Activated naive CD4-positive, alpha-beta T cell treated with anti-CD3 and anti-CD28 coated beads, Interleukin-2, amount 50 U/mL, for 16 hours (primary cell): ENCODE data around the gene ATP4B.
"Not testable (repeated sequence)": the region's sequence is repeated elsewhere in the genome, so short reads cannot be mapped to it uniquely, and the experiment has no call there.

Source experiments
- DNase-seq: peaks from one replicate; pipeline ENCODE4 v3.0.0-alpha.2; 2020

The ATP4B gene

DNA sequence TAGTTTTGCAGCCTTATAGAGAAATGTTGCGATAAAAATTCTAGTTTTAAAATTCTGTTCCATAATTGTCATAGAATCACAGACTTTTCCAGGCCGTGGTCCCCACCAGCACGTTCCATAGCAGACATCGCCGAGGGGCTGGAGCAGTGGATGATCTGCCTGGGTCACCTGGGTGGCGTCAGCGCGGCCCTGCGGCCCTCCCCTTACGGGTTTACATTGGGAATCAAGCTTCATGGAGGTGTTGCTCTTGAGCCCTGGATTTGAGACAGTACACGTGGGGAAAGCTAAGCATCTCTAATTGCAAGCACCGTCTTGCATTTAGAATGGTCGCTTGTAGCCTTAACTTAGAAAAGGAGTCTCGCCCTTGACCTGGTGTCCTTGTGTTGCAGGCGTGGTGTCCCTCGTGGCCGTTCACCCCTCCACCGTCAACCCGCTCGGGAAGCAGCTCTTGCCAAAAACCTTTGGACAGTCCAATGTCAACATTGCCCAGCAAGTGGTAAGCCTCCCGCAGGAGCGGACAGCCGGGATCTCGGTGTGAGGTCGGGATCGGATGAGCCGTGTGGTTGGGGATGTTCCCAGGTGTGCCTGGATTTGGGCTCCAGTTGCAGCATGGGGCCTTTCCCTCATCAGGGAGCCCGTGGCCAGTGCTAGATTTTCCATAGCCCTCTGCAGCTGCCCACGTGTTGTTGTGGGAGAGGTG, 35.1 kb downstream of the ATP4B start:
- no peak for DNase-seq

DNA sequence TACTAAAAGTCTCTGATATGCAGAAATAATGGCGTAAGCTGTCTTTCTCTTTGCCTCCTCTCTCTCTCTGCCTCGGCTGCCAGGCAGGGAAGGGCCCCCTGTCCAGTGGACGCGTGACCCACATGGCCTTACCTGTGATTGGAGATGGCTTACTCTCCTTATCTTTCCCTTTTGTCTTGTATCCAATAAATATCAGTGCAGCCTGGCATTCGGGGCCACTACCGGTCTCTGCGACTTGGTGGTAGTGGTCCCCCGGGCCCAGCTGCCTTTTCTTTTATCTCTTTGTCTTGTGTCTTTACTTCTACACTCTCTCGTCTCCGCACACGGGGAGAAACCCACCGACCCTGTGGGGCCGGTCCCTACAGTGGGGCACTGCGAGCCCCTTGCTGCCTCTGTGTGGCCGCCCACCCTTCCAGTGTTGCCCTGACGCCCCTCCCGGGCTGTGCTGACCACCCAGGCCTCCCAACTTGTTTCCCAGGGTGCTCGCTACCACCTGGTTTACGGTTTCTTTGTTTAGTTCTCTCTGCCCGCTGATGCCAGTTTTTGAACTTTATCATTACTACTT, 35.9 kb downstream of the ATP4B start:
- DNase-seq: not testable (repeated sequence)

DNA sequence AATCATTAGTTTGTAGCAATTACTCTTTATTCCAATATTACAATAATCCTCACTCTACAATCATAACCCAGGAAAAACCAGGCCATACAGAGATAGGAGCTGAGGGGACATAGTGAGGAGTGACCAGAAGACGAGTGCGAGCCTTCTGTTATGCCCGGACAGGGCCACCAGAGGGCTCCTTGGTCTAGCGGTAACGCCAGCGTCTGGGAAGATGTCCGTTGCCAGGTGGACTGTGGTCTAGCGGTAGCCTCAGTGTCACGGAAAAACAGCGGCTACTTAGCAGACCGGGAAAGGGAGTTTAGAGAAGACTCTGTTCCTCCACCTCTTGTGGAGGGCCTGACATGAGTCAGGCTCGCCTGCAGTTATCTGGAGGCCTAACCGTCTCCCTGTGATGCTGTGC, 36.5 kb downstream of the ATP4B start:
- DNase-seq: not testable (repeated sequence)

DNA sequence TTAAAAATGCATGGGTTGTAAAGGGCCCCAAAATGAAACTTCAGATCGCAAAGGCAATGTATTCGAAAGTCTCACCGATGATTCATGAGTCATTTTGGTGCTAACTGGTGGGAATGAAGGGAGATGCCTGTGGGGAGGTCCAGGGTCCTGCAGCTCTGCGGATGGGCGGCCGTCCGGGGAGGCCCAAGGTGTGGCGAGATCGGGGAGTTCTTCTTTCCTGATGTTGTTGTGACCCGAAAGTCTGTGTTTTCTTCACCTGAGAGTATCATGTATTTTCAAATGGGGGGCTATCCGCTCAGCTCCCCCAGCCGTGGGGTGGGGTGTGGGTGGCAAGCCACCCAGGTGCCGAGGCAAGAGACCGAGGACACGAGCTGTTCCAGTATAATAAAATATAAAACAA, 37.0 kb downstream of the ATP4B start:
- no peak for DNase-seq

DNA sequence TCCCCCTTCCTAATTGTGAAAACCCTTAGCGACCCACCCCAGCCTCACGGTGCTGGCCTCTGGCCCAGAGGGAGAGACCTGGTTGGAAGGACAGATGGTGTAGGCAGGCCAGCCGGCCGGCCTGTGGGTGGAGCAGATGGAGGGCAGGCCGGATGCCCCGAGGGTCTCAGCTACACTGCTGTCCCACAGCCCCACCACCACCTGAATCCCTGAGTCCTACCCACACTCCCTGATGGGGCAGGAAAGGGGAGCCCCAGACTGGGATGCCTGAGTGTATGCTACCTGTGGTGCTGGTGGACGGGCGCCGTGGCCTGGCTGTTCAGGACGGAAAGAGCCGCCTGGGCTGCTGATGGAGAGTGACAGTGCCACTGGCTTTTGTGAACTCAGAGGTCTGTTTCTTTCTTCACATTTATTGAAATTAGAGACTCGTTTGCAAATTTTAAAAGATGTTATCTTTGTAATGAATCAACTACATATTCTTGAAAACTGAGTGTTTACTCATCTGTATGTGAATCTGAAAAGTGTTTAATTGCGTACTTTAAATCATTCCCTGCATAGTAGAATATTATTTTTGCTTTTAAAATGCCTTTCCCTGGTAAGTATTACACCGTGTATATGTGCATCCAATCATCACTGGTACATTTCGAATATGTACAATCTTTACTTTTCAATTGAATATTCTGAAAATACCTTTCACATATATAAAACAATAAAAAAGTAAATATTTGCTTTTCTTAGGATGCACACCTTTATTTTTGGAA, 37.8 kb downstream of the ATP4B start:
- no peak for DNase-seq

DNA sequence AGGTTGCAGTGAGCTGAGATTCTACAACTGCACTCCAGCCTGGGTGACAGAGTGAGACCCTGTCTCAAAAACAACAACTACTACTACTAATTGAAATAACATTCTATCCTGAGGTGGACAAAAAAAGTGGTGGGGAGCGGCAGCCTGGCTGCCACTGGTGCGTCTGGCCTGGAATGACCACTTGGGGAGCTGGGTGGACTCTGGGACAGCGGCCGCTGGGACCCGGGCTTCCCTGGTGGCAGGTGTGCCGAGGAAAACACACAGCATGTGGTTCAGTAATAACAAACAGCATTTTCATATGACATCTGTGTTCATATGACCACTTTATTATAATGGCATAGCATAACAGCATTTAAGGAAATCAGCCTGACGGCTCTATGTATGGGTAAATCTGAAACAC, 39.5 kb downstream of the ATP4B start:
- DNase-seq: no peak

DNA sequence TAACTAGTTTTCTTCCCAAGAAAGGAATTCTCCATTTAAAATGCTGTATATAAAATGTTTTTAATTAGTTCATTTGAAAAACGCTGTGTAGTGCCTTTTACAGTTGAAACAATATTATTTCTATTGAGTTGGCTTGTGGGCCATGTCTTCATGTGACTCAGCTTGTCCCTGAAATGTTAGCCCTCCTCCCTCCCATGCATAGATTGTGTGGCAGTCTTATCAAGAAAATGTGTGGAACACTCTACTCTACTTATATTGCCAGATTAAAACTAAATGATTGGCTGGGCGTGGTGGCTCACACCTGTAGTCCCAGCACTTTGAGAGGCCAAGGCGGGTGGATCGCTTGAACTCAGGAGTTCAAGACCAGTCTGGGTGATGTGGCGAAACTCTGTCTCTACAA, 40.0 kb downstream of the ATP4B start:
- DNase-seq: no peak

DNA sequence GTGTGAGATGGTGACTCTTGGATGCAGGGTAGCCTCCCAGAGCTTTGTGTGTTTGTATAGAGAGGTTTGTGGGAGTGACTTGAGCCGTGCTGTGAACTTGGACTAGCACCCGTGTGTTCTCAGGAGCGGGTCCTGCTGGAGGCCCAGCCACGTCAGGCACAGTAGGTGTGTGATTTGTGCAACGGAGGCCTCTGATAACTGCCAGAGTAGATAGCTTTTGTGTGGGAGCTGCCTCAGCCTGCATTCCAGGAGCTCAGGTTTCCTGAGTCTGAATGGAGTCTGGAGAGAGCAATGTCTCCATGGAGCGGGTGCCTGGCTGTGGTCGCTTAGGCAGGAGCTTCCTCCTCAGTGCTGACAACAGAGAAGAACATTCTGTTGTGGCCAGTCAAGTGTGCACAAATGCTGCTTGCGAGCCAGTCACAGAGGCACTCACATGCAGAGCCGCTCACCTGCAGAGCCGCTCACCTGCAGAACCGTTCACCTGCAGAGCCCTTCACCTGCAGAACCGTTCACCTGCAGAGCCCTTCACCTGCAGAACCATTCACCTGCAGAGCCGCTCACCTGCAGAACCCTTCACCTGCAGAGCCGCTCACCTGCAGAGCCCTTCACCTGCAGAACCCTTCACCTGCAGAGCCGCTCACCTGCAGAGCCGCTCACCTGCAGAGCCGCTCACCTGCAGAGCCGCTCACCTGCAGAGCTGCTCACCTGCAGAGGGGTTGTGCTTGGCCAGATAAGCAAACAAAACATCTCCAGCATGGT, 40.8 kb downstream of the ATP4B start:
- DNase-seq: no peak

DNA sequence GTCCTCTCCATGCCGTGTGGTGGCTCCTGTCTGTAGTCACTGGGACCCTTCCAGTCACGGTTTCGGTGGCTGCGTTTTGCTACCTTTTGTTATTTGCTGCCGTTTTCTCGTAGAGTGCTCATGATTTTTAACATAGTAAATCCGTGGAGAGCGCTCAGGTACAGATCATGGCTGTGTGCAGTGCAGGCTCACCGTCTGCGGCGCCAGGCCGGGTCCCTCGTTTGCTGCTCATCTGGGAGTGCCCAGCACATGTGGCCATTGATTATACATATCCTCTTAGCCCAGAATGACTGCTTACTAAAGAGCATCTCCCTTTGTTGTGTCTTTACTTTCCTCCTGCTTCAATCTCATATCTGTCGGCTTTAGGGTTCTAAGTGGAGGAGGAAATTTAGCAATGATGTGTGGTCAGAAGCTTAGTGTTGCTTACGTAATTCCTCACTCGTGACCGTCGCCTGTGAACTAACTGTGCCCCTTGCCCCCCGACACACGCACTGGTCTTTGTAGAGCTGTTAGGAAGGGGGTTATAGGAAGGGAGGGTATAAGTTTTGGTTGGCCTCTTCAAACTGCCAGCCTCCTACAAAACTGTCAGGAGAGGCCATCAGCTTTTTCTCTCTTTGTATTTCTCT, 41.6 kb downstream of the ATP4B start:
- DNase-seq: no peak

DNA sequence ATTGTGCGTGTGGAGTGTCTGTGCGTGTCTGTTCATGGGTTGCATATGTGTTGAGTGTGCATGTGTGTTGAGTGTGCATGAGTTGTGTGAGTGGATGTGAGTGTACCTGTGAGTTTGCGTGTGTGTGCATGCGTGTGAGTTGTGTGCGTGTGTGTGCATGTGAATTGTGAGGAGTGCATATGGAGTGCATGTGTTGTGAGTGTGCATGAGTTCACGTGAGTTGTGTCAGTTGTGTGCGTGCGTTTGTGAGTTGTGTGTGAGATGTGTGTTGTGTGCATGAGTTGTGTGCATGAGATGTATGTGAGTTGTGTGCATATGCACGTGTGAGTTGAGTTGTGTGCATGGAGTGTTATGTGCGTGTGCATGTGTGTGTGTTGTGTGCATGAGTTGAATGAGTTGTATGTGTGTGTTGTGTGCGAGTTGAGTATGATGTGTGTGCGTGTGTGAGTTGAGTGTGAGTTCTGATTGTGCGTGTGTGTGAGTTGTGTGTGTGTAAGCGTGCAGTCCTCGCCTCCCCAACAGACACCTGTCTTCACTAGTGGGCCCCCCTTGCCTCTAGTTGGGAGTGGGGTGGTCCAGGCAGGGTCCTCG, 44.1 kb downstream of the ATP4B start:
- no peak for DNase-seq

DNA sequence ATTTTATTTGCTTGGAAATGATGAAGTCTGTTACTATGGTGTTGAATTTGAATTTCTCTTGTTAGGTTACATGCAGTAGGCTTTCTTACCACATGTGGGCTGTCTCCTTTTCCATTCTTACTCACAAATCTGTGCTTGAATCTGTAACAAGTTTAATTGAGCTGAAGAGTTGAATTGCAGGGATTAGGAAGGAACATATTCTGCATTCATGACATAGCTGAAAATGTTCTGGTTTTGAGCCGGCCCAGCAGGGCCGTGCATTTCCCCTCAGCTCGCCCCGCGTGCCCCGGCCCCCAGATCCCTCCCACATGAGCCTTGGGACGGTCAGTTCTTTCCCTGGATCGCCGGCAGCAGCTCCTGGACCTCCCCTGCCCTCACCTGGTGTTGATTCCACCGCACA, 45.4 kb downstream of the ATP4B start:
- no peak for DNase-seq

DNA sequence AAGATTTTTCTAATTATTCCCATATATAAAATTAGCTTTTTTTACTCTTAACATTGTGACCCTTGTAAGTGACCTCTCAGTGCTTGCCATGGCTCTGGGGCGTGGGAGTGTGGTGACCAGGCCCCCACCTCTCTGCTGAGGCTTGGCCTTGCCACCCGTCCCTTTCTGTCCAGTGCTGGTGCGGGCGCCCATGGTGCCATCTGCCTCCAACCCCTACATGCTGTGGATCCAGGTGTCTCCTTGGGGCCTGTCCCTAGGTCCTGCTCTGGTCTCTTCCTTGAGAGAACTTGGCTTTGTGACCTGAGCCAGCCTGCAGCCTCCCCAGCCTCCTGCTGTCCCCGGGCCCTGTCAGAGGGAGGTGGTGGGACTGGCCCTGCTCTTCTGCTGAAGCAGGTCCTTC, 46.0 kb downstream of the ATP4B start:
- no peak for DNase-seq

DNA sequence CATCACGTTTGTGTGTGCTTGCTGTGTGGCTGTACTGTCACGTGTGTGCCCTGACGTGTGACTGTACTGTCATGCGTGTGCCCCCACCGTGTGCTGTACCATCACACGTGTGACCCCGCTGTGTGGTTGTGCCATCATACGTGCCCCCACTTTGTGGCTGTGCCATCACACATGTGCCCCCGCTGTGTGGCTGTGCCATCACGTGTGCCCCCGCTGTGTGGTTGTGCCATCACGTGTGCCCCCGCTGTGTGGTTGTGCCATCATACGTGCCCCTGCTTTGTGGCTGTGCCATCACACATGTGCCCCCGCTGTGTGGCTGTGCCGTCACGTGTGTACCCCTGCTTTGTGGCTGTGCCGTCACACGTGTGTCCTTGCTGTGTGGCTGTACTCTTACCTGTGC, 47.7 kb downstream of the ATP4B start:
- no peak for DNase-seq

DNA sequence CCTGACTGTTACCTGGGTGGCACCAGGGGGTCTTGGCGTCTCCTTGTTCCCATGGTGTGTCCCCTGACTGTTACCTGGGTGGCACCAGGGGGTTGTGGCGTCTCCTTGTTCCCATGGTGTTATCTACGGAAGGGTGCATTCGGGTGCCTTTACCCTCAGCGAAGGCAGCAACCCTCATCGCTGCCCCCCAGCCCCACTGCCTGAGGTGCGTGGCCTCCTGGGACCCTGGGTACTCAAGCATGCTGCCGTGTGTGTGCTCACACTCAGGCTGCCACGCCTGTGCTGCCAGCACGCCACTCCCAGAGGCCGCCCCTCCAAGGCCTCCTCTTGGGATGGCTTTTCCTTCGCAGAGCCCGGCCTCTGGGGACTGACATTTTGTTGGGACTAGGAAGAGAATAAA, 48.4 kb downstream of the ATP4B start:
- DNase-seq: no peak

DNA sequence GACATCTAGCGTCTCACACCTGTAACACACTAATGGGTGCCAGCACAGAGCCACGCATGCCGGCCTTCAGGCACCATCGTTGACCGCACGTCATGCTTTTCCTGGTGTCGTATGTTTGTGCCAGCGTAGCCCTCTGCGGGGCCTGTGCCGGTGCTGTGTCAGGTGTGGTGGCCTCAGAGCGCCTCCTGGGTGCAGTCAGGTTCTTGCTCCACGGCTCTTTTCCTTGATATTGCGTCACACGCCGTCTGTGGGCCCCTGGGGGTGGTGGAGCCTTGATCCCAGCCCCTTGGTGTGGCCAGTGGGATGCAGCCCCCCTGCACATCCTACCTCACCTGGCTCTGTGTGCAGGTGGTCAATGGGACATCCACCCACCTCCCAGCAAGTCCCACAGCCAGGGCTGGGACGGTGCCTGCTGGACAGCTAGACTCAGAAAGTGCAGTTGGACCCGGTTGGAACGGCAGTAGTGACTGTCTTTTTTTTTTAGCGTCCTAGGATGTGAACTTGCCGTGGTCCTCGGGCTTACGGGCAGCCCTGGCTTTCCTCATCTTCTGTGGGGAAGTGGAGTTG, 48.9 kb downstream of the ATP4B start:
- no peak for DNase-seq

DNA sequence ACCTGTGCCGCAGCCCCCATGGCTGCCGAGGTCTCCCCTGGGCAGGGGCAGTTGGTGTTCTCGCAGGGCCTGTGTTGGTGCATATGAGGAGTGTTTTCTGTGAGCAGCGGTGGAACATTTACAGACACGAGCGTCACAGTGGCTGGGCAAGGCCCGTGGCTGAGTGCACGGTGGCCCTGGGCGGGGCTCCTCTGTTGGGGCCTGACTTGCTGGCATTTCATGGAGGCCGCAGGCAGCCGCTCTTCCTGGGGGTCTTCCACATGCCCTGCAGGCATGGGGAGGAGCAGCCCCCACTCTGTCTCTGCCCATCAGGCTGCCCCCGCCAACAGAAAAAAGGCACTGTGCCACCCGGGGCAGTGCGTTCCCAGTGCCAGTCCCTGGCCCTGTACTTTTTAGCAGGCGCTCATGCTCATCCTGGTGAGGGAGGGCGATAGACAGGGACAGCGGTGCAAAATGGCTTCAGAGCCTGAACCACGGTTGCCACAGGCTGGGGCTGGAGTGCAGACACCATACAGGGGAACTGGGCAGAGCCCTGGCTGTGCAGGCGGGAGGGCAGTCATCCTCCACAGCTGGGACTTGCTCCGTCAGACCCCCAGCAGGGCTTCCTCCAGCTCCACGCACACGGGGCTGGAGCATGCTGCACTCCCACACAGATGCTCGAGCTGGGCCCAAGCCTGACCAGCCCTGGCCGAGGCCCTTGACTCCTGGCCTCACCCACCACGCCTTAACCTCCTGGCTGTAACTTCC, 49.9 kb downstream of the ATP4B start:
- DNase-seq: no peak

DNA sequence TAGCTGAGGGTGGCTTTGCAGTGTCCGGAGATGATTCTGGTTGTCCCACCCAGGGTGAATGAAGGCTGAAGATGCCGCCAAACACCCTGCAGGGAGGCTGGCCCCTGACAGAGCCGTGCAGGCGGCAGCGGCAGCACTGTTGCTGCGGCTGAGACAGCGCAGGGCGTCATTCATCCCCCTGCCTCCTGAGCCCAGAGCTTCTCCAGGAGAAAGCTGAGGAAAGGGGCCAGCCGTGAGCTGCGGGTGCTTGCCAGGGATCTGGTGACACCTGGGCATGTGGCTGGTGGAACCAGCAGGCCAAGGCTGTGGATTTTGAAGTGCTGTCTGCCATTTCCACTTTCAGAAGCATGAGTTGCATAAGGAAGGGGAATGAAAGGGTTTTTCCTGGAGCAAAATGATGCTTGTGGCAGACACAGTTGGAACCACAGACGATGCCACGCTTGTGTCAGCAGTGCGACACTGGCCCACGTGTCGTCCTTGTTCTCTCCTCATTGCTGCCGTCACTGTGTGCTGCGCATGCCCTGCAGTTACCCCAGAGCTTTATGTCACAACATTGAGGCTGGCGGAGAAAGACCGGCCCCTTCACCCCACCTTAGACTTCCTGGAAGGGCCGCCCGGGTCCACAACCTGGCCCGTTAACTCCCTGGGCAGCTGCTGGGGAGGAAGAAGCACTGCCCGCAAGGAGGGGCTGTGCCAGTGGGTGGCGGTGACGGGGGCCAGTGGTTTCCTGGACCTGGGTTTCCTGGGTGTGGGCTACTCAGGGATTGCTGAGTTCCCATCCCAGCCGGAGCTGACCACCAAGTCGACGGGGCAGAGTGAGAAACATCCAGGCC, 50.7 kb downstream of the ATP4B start:
- no peak for DNase-seq

DNA sequence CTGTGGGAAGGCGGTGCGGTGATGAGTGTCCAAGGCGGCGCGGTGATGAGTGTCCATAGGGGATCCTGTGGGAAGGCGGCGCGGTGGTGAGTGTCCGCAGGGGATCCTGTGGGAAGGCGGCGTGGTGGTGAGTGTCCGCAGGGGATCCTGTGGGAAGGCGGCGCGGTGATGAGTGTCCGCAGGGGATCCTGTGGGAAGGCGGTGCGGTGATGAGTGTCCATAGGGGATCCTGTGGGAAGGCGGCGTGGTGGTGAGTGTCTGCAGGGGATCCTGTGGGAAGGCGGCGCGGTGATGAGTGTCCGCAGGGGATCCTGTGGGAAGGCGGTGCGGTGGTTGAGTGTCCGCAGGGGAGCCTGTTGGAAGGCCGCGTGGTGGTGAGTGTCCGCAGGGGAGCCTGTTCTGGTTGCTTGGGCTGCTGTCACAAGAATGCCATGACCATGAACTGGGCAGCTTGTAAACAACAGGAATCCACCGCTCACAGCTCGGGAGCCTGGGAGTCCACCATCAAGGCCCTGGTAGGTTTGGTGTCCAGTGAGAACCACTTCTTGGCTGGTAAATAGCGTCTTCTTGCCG, 52.0 kb downstream of the ATP4B start:
- DNase-seq: no peak

DNA sequence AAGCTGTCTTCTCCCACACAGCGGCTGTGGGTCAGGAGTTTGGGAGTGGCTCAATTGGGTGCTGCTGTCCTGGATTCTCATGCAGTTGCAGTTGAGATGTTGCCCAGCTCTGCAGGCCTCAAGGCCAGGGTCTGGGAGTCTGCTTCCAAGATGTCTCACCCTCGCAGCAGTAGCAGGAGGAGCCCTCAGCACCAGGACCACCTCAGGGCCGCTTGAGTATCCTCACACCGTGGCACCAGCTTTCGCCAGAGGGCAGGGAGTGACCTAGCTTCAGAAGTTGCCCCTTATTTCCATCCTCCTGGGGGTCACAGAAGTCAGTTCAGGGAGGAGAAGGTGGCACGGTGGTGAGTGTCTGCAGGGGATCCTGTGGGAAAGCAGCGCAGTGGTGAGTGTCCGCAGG, 52.5 kb downstream of the ATP4B start:
- no peak for DNase-seq

DNA sequence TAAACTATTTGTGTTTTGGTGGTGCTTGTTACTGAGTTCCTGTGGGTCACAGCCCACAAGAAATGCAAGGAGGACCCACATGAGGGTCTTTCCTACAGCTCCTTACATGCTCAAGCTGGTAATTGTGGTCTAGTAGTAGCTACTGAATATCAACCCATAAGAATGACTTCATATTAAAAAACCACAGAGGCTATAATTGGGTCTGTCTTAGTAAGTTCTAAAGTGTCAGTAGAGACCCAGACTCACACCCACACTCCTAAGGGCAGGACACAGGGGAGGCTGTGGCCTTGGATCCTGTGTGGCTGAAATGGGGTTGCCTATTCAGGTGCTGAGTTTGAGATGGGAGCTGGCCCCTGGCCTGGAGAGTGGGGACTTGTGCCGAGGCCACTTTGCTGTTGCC, 53.8 kb downstream of the ATP4B start:
- no peak for DNase-seq
